ENCODE data around the gene ZNF77. TPM values are rescaled to one million over a fixed set of nuclear protein-coding genes. Genes with fewer than 3 reads are reported as not detected.

ZNF77 gene
- total and polyA plus RNA-seq, 2 experiments from 2014 or later: 2.6 to 4.7 TPM

DNA sequence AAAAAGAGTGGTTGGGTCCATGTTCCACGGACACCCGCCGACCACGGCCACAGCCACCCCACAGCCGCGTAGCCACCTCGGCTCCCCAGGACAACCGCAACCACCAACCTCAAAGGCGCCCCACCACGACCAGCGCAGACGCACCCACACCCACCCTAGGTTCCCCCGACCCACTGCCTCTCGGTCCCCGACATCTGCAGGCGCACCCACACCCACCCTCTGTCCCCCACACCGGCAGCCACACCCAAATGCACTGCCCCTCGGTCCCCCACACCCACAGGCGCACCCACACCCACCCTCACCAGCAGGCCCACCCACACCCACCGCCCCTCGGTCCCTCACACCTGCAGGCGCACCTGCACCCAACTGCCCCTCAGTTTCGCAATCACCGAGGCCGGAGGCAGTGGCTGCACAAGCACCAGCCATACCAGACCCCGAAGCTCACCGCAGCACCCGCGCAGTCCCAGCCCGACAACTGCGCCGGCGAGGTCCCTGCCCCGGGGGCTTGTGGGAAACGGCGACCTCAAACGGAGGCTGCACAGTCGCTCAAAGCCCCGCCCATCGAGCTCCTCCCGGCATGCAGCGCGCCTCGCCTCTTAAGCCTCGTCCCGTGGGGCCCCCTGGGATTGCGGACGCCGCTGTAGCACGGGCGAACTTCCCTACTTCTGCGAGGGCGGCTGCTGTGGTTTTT lies 18.3 kb downstream of the ZNF77 start:
- Histone ChIP-seq H3K9me3 (ENCODE audit: low read depth) (no peaks in the 10 kb centered on the region), H3K36me3 (no peaks in the 10 kb centered on the region), H3K4me1 (ENCODE audit: low read depth) (no peaks in the 10 kb centered on the region), H3K27ac (no peak overlapping the region), H3K27me3 (no peaks in the 10 kb centered on the region), H3K4me3 (no peak overlapping the region)
- no peak for TF ChIP-seq CTCF (IDR thresholded peaks at IDR 0.05; ENCODE audit: low read depth, low read length)
- DNase-seq (ENCODE audit: low read depth in 1 of 2, low spot score in 1 of 2): no peak

- H3K9me3 ChIP-seq (ENCODE audit: low read depth): no peaks in the 10 kb centered on the region
- no peak overlapping the region for H3K27ac ChIP-seq
- no peak for TF ChIP-seq CTCF (IDR thresholded peaks at IDR 0.05; ENCODE audit: low read depth, low read length)
- no peaks in the 10 kb centered on the region for H3K4me1 ChIP-seq (ENCODE audit: low read depth)
- no peaks in the 10 kb centered on the region for H3K27me3 ChIP-seq
- no peaks in the 10 kb centered on the region for H3K36me3 ChIP-seq
- peak in 1 of 2 donors; percentile 49 for DNase-seq (ENCODE audit: low read depth in 1 of 2, low spot score in 1 of 2)
- no peak overlapping the region for H3K4me3 ChIP-seq
Observed at GRCh38 chr19:2923510-2923909, 21.3 kb downstream of the ZNF77 start.

- no peak for DNase-seq (ENCODE audit: low read depth in 1 of 2, low spot score in 1 of 2)
- Histone ChIP-seq H3K27me3 (no peaks in the 10 kb centered on the region), H3K36me3 (peaks cover 3% of the 10 kb centered on the region), H3K4me3 (no peak overlapping the region), H3K9me3 (ENCODE audit: low read depth) (peaks cover 1% of the 10 kb centered on the region), H3K27ac (no peak overlapping the region), H3K4me1 (ENCODE audit: low read depth) (no peaks in the 10 kb centered on the region)
- TF ChIP-seq CTCF (IDR thresholded peaks at IDR 0.05; ENCODE audit: low read depth, low read length): no peak
Observed at GRCh38 chr19:2922987-2923386, 21.8 kb downstream of the ZNF77 start.

GRCh38 chr19:2917275-2918184 lies 27.2 kb downstream of the ZNF77 start:
- H3K27me3 ChIP-seq: no peaks in the 10 kb centered on the region
- no peak overlapping the region for H3K4me3 ChIP-seq
- H3K4me1 ChIP-seq (ENCODE audit: low read depth): no peaks in the 10 kb centered on the region
- no peak overlapping the region for H3K27ac ChIP-seq
- H3K9me3 ChIP-seq (ENCODE audit: low read depth): peaks cover 3% of the 10 kb centered on the region
- DNase-seq (ENCODE audit: low read depth in 1 of 2, low spot score in 1 of 2): no peak
- H3K36me3 ChIP-seq: peaks cover 21% of the 10 kb centered on the region
- TF ChIP-seq CTCF (IDR thresholded peaks at IDR 0.05; ENCODE audit: low read depth, low read length): no peak

DNA sequence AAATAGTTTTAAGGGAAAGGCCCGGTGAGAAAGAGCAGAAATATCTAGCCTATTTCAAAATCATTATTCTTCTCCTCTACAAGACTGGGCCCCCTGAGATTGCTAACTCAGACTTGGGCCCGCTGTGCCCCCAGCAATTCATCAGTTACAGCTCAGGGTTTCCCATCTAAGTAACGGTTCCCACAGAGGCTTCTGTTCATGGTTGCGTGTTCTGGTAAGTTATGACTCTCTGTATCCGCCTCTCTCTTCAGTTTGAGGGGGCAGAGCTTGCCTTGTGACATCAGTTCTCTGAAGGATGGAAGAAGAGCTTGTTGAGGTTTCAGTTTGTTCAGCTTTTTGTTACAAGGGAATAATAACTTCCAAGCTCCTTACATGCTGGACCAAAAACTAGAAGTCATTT lies 32.5 kb downstream of the ZNF77 start:
- Histone ChIP-seq H3K4me3 (no peak overlapping the region), H3K36me3 (peaks cover 11% of the 10 kb centered on the region), H3K27ac (no peak overlapping the region), H3K9me3 (ENCODE audit: low read depth) (no peaks in the 10 kb centered on the region), H3K4me1 (ENCODE audit: low read depth) (no peaks in the 10 kb centered on the region), H3K27me3 (no peaks in the 10 kb centered on the region)
- no peak for DNase-seq (ENCODE audit: low read depth in 1 of 2, low spot score in 1 of 2)
- TF ChIP-seq CTCF (IDR thresholded peaks at IDR 0.05; ENCODE audit: low read depth, low read length): no peak

Data from cardiac muscle cell (in vitro differentiated cells and primary cell).